Spleen (tissue), 7 donors: ENCODE data around the gene USP53.

Experiments used
- CTCF ChIP-seq, 11 experiments: fragments of 200-600 bp in 7 of 11; fragments of 450-650 bp in 4 of 11; sonication (generic) in 4 of 11; IDR thresholded peaks in 8 of 11; conservative IDR thresholded peaks in 3 of 11; 1 replicate in 7 of 11; 2 replicates in 4 of 11; pipeline versions ENCODE4 v1.4.0 to v1.8.0; 2016 to 2021; ENCODE audit warnings: antibody characterized with exemption in 11 of 11, inconsistent platforms in 4 of 11, mild to moderate bottlenecking in 1 of 11
- POLR2A ChIP-seq, 3 donors: fragments of 450-650 bp; IDR thresholded peaks; one replicate each; pipeline ENCODE4 v1.5.1; 2017; ENCODE audit warnings: antibody characterized with exemption in 3 of 3, mild to moderate bottlenecking in 1 of 3
- donor health status: DM: no; HTN: no; CAD: no; lungs with moderate emphysema.
- donor health status: DM: no; HTN: no; CAD: no.
- donor health status: DM: no; HTN: no; CAD: no.

GRCh38 chr4:119321921-119322687 is 109.6 kb downstream of the USP53 start, which contains the start of gene FABP2:
- TF ChIP-seq CTCF (IDR thresholded peaks at IDR 0.05 in 8 of 11, conservative IDR thresholded peaks at IDR 0.05 in 3 of 11) (no peak), POLR2A (IDR thresholded peaks at IDR 0.05) (no peak)
